K562 (cell line): ENCODE measurements around the gene ANP32B. TPM values are rescaled to one million over a fixed set of nuclear protein-coding genes. Genes with fewer than 3 reads are reported as not detected.
"Not testable (repeated sequence)": the region's sequence is repeated elsewhere in the genome, so short reads cannot be mapped to it uniquely, and the experiment has no call there.

ENCODE experiments used
- ATF4 ChIP-seq: fragments of 450-650 bp; formaldehyde crosslinking; IDR thresholded peaks from 2 replicates; pipeline ENCODE4 v1.4.0; 2022; ENCODE audit warnings: mild to moderate bottlenecking, moderate library complexity
- CREM ChIP-seq: IDR thresholded peaks from 2 replicates; pipeline ENCODE4 v1.6.1; 2014; ENCODE audit warnings: antibody characterized with exemption, low read depth
- CTBP1 ChIP-seq: fragments of 450-650 bp; IDR thresholded peaks from 2 replicates; pipeline ENCODE4 v1.6.1; 2016; ENCODE audit warnings: borderline replicate concordance
- DIDO1 ChIP-seq: fragments of 450-650 bp; IDR thresholded peaks from 2 replicates; pipeline ENCODE4 v1.6.1; 2016; ENCODE audit warnings: low read depth, missing biosample characterization, missing genetic modification characterization
- DNMT1 ChIP-seq: fragments of 450-650 bp; IDR thresholded peaks from 2 replicates; pipeline ENCODE4 v1.6.1; 2016; ENCODE audit warnings: antibody characterized with exemption, mild to moderate bottlenecking
- ETV1 ChIP-seq: fragments of 450-650 bp; conservative IDR thresholded peaks from 2 replicates; pipeline ENCODE4 v1.6.1; 2016; ENCODE audit warnings: missing genetic modification characterization, control low read depth, low read depth, missing compliant biosample characterization
- GABPB1 ChIP-seq: sonication (generic); formaldehyde crosslinking; IDR thresholded peaks from 2 replicates; pipeline ENCODE4 v1.8.0; 2022; ENCODE audit warnings: mild to moderate bottlenecking, missing genetic modification reagents
- GATAD2B ChIP-seq: fragments of 450-650 bp; IDR thresholded peaks from 2 replicates; pipeline ENCODE4 v1.6.1; 2017; ENCODE audit warnings: mild to moderate bottlenecking, borderline replicate concordance
- HLTF ChIP-seq: fragments of 450-650 bp; IDR thresholded peaks from 2 replicates; pipeline ENCODE4 v1.6.1; 2016
- MECOM ChIP-seq: fragments of 250-450 bp; sonication (Bioruptor Pico); IDR thresholded peaks from 2 replicates; pipeline ENCODE4 v1.8.0; 2022; ENCODE audit warnings: inconsistent platforms
- MITF ChIP-seq: IDR thresholded peaks from 2 replicates; pipeline ENCODE4 v1.6.1; 2014; ENCODE audit warnings: antibody characterized with exemption
- MTF1 ChIP-seq: fragments of 250-450 bp; sonication (Bioruptor Pico); IDR thresholded peaks from 2 replicates; pipeline ENCODE4 v1.9.0; 2021; ENCODE audit warnings: moderate library complexity, mild to moderate bottlenecking, inconsistent platforms, borderline replicate concordance
- NFIC ChIP-seq: fragments of 450-650 bp; IDR thresholded peaks from 2 replicates; pipeline ENCODE4 v1.6.1; 2017; ENCODE audit warnings: mild to moderate bottlenecking, inconsistent platforms
- PML ChIP-seq: IDR thresholded peaks from 2 replicates; pipeline ENCODE4 v1.6.1; 2012; ENCODE audit warnings: low read length, inconsistent platforms
- UBTF ChIP-seq, 2 experiments: IDR thresholded peaks; 2 replicates each; pipeline ENCODE4 v1.6.1; 2012; ENCODE audit warnings: improper control_type of control experiment in 2 of 2, low read depth in 2 of 2, low read length in 2 of 2, borderline replicate concordance in 1 of 2
- ZEB2 ChIP-seq: fragments of 450-650 bp; IDR thresholded peaks from 2 replicates; pipeline ENCODE4 v1.6.1; 2016
- ZNF41 ChIP-seq: fragments of 250-450 bp; sonication (Bioruptor Pico); conservative IDR thresholded peaks from 2 replicates; pipeline ENCODE4 v1.4.0; 2020; ENCODE audit warnings: mild to moderate bottlenecking
- ZNF589 ChIP-seq: fragments of 200-800 bp; sonication (Bioruptor generic); IDR thresholded peaks from 2 replicates; pipeline ENCODE4 v1.6.1; 2016; ENCODE audit warnings: low read depth, missing genetic modification characterization, missing compliant biosample characterization
- polyA plus RNA-seq, 8 experiments: library from polyadenylated mRNA; depleted of rRNA in 4 of 8; stranded (reverse) in 5 of 8; unstranded in 3 of 8; fragments of >200 nt; fragmentation: Nextera tagmentation in 2 of 8; fragmentation: Illumina TruSeq in 1 of 8; extraction: Ambion mirVana in 2 of 8; extraction: Trizol in 1 of 8; gene quantifications; 2 replicates each; pipeline versions ENCODE4 v1.2.1 to v1.2.3, GENCODE V29; 2011 to 2014; ENCODE audit warnings: inconsistent platforms in 1 of 8, missing spikeins in 1 of 8
- total RNA-seq, 7 experiments: library from RNA; depleted of rRNA in 6 of 7; stranded (reverse); fragments of >200 nt in 6 of 7; fragmentation: Illumina TruSeq in 2 of 7; extraction: Trizol in 2 of 7; gene quantifications; 2 replicates each; pipeline versions ENCODE4 v1.2.1 to v1.2.3, GENCODE V29; 2011 to 2021; ENCODE audit warnings: low replicate concordance in 1 of 7
- TF ChIP-seq, protein P1 (sequence below), 2 experiments: fragments of 250-450 bp in 1 of 2; fragments of 450-650 bp in 1 of 2; sonication (Bioruptor Pico) in 1 of 2; IDR thresholded peaks; 2 replicates each; pipeline versions ENCODE4 v1.6.1 to v1.8.0; 2016 to 2021; ENCODE audit warnings: mild to moderate bottlenecking in 2 of 2, moderate library complexity in 2 of 2, missing compliant biosample characterization in 1 of 2, missing genetic modification characterization in 1 of 2
- TF ChIP-seq, protein P2 (sequence below): sonication (generic); formaldehyde crosslinking; IDR thresholded peaks from 2 replicates; pipeline ENCODE4 v1.8.0; 2022; ENCODE audit warnings: mild to moderate bottlenecking, missing genetic modification reagents, borderline replicate concordance

The ANP32B gene
- total and polyA plus RNA-seq, 9 of the 15 experiments (the other 6 are each of a cell fraction or from before 2014, with no cell fraction given): 68.9 to 815 (median 141) TPM

DNA sequence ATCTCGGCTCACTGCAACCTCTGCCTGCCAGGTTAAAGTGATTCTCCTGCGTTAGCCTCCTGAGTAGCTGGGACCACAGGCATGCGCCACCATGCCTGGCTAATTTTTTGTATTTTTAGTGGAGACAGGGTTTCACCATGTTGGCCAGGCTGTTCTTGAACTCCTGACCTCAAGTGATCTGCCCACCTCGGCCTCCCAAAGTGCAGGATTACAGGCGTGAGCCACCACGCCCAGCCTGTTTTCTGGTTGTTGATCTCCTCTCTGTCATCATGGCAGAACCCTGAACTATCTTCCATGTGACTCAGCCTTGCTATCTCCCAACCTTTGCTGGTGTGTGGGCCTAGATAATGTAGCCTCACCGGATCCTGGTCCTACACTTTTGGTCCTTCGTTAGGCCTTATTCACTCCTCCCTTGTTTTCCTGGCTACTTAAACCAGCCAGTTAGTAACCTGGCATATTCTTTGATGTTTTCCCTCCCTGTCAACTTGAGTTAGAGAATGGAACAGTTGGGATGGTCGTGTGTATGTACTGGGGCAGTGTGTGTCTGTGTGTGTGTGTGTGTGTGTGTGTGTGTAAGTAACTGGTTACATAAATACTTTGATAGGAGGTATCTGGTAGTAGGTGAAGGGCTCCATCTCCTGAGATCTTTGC lies 22.3 kb upstream of the ANP32B start (continued):
- peak; percentile 91 for TF ChIP-seq ETV1
- TF ChIP-seq DNMT1: peak; percentile 93; the same call in 1 of the 2 replicates
- TF ChIP-seq ATF4 (CRISPR knock-in tag): peak; percentile 73; the same call in 1 of the 2 replicates
- TF ChIP-seq MTF1 (CRISPR knock-in tag): peak; percentile 66
- peak; percentile 87 for TF ChIP-seq PML
- TF ChIP-seq MITF: peak; percentile 81; the same call in 1 of the 2 replicates
- 0 out of 2 replicates have a peak, but pooled peaks have one; percentile 51 for TF ChIP-seq DIDO1 (tag)
- TF ChIP-seq, protein P1, sequence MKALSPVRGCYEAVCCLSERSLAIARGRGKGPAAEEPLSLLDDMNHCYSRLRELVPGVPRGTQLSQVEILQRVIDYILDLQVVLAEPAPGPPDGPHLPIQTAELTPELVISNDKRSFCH (CRISPR knock-in tag; IDR thresholded peaks at IDR 0.05): not testable (repeated sequence)
- TF ChIP-seq, protein P1 (tag; IDR thresholded peaks at IDR 0.05): peak; percentile 97
- TF ChIP-seq ZEB2: peak; percentile 90; the same call in 1 of the 2 replicates
- peak; percentile 97 for TF ChIP-seq HLTF
- TF ChIP-seq ZNF41 (CRISPR knock-in tag): peak; percentile 57; the same call in 1 of the 2 replicates
- TF ChIP-seq, protein P2, sequence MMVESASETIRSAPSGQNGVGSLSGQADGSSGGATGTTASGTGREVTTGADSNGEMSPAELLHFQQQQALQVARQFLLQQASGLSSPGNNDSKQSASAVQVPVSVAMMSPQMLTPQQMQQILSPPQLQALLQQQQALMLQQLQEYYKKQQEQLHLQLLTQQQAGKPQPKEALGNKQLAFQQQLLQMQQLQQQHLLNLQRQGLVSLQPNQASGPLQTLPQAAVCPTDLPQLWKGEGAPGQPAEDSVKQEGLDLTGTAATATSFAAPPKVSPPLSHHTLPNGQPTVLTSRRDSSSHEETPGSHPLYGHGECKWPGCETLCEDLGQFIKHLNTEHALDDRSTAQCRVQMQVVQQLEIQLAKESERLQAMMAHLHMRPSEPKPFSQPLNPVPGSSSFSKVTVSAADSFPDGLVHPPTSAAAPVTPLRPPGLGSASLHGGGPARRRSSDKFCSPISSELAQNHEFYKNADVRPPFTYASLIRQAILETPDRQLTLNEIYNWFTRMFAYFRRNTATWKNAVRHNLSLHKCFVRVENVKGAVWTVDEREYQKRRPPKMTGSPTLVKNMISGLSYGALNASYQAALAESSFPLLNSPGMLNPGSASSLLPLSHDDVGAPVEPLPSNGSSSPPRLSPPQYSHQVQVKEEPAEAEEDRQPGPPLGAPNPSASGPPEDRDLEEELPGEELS: peak; percentile 84
- peak; percentile 87 for TF ChIP-seq GATAD2B
- TF ChIP-seq MECOM: peak; percentile 87
- peak; percentile 90 for TF ChIP-seq ZNF589 (CRISPR knock-in tag)
- TF ChIP-seq UBTF (IDR thresholded peaks at IDR 0.05; ENCODE audit: borderline replicate concordance in 1 of 2, low read depth in 2 of 2, low read length in 2 of 2): peak in 1 of 2 experiments; percentile 76; a peak in 1 of 4 replicates
- peak; percentile 90 for TF ChIP-seq NFIC
- peak; percentile 96 for TF ChIP-seq CTBP1
- peak; percentile 82 for TF ChIP-seq CREM
- peak; percentile 64; the same call in 1 of the 2 replicates for TF ChIP-seq GABPB1 (CRISPR knock-in tag)
